A673 (cell line): ENCODE results near the gene GATC. TPM values are rescaled to one million over a fixed set of nuclear protein-coding genes. Genes with fewer than 3 reads are reported as not detected.

Source experiments
- BruUV-seq: library from RNA; stranded (reverse); fragments of 400-500 nt; replicated peaks from 2 replicates; lab custom pipeline; 2021; lab: Mats Ljungman, UMichigan
- CTCF ChIA-PET: fragments of 300-600 bp; sonication (Branson Sonifier 250); formaldehyde crosslinking; loops from one replicate; lab custom pipeline; 2022; ENCODE audit warnings: antibody characterized with exemption; lab: Charles Lee
- POLR2A ChIA-PET: fragments of 300-600 bp; sonication (Branson Sonifier 250); formaldehyde crosslinking; loops from one replicate; lab custom pipeline; 2022; ENCODE audit warnings: antibody characterized with exemption; ENCODE audit not compliant: low non-redundant PET; lab: Charles Lee
- DNase-seq: peaks from one replicate; pipeline ENCODE4 v3.0.0-alpha.2; 2015; ENCODE audit warnings: low spot score
- H3K27ac ChIP-seq: fragments of 200-600 bp; sonication (generic); 2 replicates; pipeline ENCODE4 v1.5.1; 2016; ENCODE audit warnings: mixed run types, low read depth, mild to moderate bottlenecking, mixed read lengths, antibody characterized with exemption, low read length; ENCODE audit not compliant: poor library complexity, severe bottlenecking
- H3K27me3 ChIP-seq: fragments of 200-600 bp; sonication (generic); replicated peaks from 2 replicates; pipeline ENCODE4 v1.6.1; 2017; ENCODE audit warnings: mixed run types, low read depth, mild to moderate bottlenecking, mixed read lengths, antibody characterized with exemption, low read length; ENCODE audit not compliant: insufficient read depth, poor library complexity
- H3K36me3 ChIP-seq: fragments of 200-600 bp; sonication (generic); 2 replicates; pipeline ENCODE4 v1.6.1; 2016; ENCODE audit warnings: mixed run types, mild to moderate bottlenecking, mixed read lengths, antibody characterized with exemption, low read length; ENCODE audit not compliant: insufficient read depth, poor library complexity, severe bottlenecking
- H3K4me1 ChIP-seq: fragments of 200-600 bp; sonication (generic); 2 replicates; pipeline ENCODE4 v1.6.1; 2017; ENCODE audit warnings: mixed run types, mild to moderate bottlenecking, mixed read lengths, antibody characterized with exemption, low read length; ENCODE audit not compliant: insufficient read depth, poor library complexity, severe bottlenecking
- H3K4me3 ChIP-seq: fragments of 200-600 bp; sonication (generic); 2 replicates; pipeline ENCODE4 v1.5.1; 2016; ENCODE audit warnings: low read depth, mixed run types, mild to moderate bottlenecking, mixed read lengths, low read length; ENCODE audit not compliant: poor library complexity, severe bottlenecking
- H3K9me3 ChIP-seq: fragments of 200-600 bp; sonication (generic); 2 replicates; pipeline ENCODE4 v1.6.1; 2016; ENCODE audit warnings: mixed run types, low read depth, mild to moderate bottlenecking, mixed read lengths, antibody characterized with exemption, low read length; ENCODE audit not compliant: poor library complexity, severe bottlenecking
- CTCF ChIP-seq: fragments of 300-800, 200-600 bp; sonication (generic); conservative IDR thresholded peaks from 2 replicates; pipeline ENCODE4 v1.5.1; 2017; ENCODE audit warnings: low read depth, mild to moderate bottlenecking, antibody characterized with exemption, low read length, moderate library complexity, mixed read lengths
- EZH2 ChIP-seq: fragments of 200-600 bp; sonication (generic); IDR thresholded peaks from 2 replicates; pipeline ENCODE4 v1.6.1; 2017; ENCODE audit warnings: borderline replicate concordance, low read depth, mild to moderate bottlenecking, mixed read lengths, antibody characterized with exemption, low read length; ENCODE audit not compliant: poor library complexity, severe bottlenecking
- intact Hi-C: fragments of 100-400 bp; cut with micrococcal nuclease; formaldehyde crosslinking; loops from one replicate; pipeline ENCODE4 v1.10.0; 2022; ENCODE audit not compliant: unreplicated experiment
- total RNA-seq: library from RNA; stranded (reverse); gene quantifications from 2 replicates; pipeline ENCODE4 v1.2.3, GENCODE V29; 2021

GATC gene
- total RNA-seq, 1 experiment from 2014 or later, result 42.4 TPM

GRCh38 chr12:120469450-120470149 is 23.4 kb downstream of the GATC start, which contains the start of gene SRSF9:
Gene SRSF9 (minus strand): TSS chr12:120469748. CDS start chr12:120469609, 139 bp downstream.
- POLR2A ChIA-PET, result no interaction called here

DNA sequence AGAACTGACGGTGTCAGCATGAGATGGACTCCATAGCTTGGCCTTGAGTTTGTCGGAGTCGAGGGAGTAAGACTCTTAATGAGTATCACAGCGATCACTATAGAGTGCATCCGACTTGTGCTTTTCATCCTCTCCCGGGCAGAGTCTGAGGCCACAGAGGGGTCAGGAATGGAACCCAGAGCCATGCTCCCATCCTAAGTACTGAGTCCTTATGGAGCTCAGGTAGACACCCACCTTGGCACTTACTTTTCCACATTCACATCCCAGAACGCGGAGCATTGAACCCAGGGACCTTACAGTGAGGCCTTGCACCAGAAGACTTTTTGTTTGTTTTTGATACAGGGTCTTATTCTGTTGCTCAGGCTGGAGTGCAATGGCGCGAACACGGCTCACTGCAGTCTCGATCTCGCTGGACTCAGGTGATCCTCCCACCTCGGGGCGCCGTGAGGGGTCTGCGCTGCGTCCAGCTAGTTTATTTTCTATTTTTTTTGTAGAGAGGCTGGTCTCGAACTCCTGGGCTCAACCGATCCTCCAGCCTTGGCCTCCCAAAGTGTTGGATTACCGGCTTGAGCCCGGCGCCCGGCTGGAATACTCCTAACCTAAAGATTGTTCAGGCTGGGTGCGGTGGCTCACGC is 24.0 kb downstream of the GATC start:
- TF ChIP-seq CTCF (no peak), EZH2 (no peak)
- DNase-seq, result peak; percentile 28
- Histone ChIP-seq H3K36me3 (peaks cover 23% of the 10 kb centered on the region), H3K4me3 (peak overlapping the region; percentile 92), H3K27me3 (no peaks in the 10 kb centered on the region), H3K9me3 (no peaks in the 10 kb centered on the region), H3K4me1 (peaks cover 15% of the 10 kb centered on the region), H3K27ac (peak overlapping the region; percentile 94)
- ChIA-PET POLR2A (no interaction called here), CTCF (no interaction called here)
- intact Hi-C loops, result no loop called here
- no TSS peak for BruUV-seq

More at GRCh38 chr12:120469450-120470149, 23.4 kb downstream of the GATC start, which contains the start of gene SRSF9:
- intact Hi-C loops, result loop anchor here (2.0 kb wide), 1 partner anchor 27 kb away; the partner anchor contains the start of gene DYNLL1
- Histone ChIP-seq H3K4me3 (peak within 1 kb of the TSS; percentile 92), H3K27ac (peak within 1 kb of the TSS; percentile 94), H3K4me1 (peaks cover 15% of the 10 kb centered on the region), H3K36me3 (peaks cover 29% of the 10 kb centered on the region), H3K9me3 (no peaks in the 10 kb centered on the region), H3K27me3 (no peaks in the 10 kb centered on the region)
- BruUV-seq, result no TSS peak
- no peak for TF ChIP-seq EZH2
- peak; percentile 94 for TF ChIP-seq CTCF
- CTCF ChIA-PET, result no interaction called here
- peak; percentile 98 for DNase-seq

- H3K9me3 ChIP-seq, result no peaks in the 10 kb centered on the region
- intact Hi-C loops, result no loop called here
- no TSS peak for BruUV-seq
- POLR2A ChIA-PET, result interaction anchor here (0.5 to 0.6 kb wide), 2 partner anchors 24 to 131 kb away, joined by 5 to 7 read pairs; no protein-coding TSS in a partner anchor
- H3K27me3 ChIP-seq, result no peaks in the 10 kb centered on the region
- peaks cover 9% of the 10 kb centered on the region for H3K4me1 ChIP-seq
- TF ChIP-seq EZH2 (no peak), CTCF (no peak)
- no peak overlapping the region for H3K4me3 ChIP-seq
- H3K36me3 ChIP-seq, result peaks cover under 1% of the 10 kb centered on the region
- DNase-seq, result no peak
- H3K27ac ChIP-seq, result no peak overlapping the region
- CTCF ChIA-PET, result no interaction called here
Observed at GRCh38 chr12:120472521-120472920, 26.3 kb downstream of the GATC start.
